H9 (cell line): Measurements from ENCODE around the gene GSC2. TPM values are rescaled to one million over a fixed set of nuclear protein-coding genes. Genes with fewer than 3 reads are reported as not detected.

Experiments
- DNase-seq: peaks from one replicate; pipeline ENCODE4 v3.0.0-alpha.2; 2017
- H2AFZ ChIP-seq: one replicate; pipeline ENCODE4 v1.6.1; 2013; ENCODE audit warnings: mild to moderate bottlenecking, low read length, control low read depth, moderate library complexity
- H2AK5ac ChIP-seq: 2 replicates; pipeline ENCODE4 v1.6.1; 2013; ENCODE audit warnings: low read length, control low read depth, mixed read lengths; ENCODE audit not compliant: insufficient read length
- H2BK120ac ChIP-seq: one replicate; pipeline ENCODE4 v1.6.1; 2013; ENCODE audit warnings: low read depth, mild to moderate bottlenecking, low read length, control low read depth, inconsistent platforms; ENCODE audit not compliant: poor library complexity, severe bottlenecking
- H2BK12ac ChIP-seq: 2 replicates; pipeline ENCODE4 v1.6.1; 2013; ENCODE audit warnings: low read length, control low read depth, mixed read lengths, low read depth; ENCODE audit not compliant: insufficient read length
- H2BK15ac ChIP-seq: 2 replicates; pipeline ENCODE4 v1.6.1; 2013; ENCODE audit warnings: low read depth, low read length, control low read depth
- H2BK20ac ChIP-seq: one replicate; pipeline ENCODE4 v1.6.1; 2013; ENCODE audit warnings: low read depth, mild to moderate bottlenecking, low read length, control low read depth, inconsistent platforms; ENCODE audit not compliant: poor library complexity, severe bottlenecking
- H2BK5ac ChIP-seq: 2 replicates; pipeline ENCODE4 v1.6.1; 2013; ENCODE audit warnings: low read length, control low read depth, mixed read lengths; ENCODE audit not compliant: insufficient read length
- H3K14ac ChIP-seq: 2 replicates; pipeline ENCODE4 v1.6.1; 2013; ENCODE audit warnings: low read length, control low read depth; ENCODE audit not compliant: insufficient read depth
- H3K18ac ChIP-seq: 2 replicates; pipeline ENCODE4 v1.6.1; 2013; ENCODE audit warnings: low read depth, mild to moderate bottlenecking, mixed read lengths, low read length, control low read depth; ENCODE audit not compliant: insufficient read length
- H3K23ac ChIP-seq: 2 replicates; pipeline ENCODE4 v1.6.1; 2013; ENCODE audit warnings: low read length, control low read depth, mixed read lengths, low read depth; ENCODE audit not compliant: insufficient read length
- H3K23me2 ChIP-seq: 2 replicates; pipeline ENCODE4 v1.6.1; 2013; ENCODE audit warnings: low read depth, mild to moderate bottlenecking, mixed read lengths, low read length, control low read depth; ENCODE audit not compliant: insufficient read length, poor library complexity, severe bottlenecking
- H3K27ac ChIP-seq: 2 replicates; pipeline ENCODE4 v1.5.1; 2013; ENCODE audit warnings: low read length, control low read depth, mixed read lengths, low read depth; ENCODE audit not compliant: insufficient read length
- H3K27me3 ChIP-seq: 2 replicates; pipeline ENCODE4 v1.6.1; 2013; ENCODE audit warnings: low read length, control low read depth, inconsistent platforms; ENCODE audit not compliant: insufficient read depth
- H3K4ac ChIP-seq: 2 replicates; pipeline ENCODE4 v1.6.1; 2013; ENCODE audit warnings: low read depth, mild to moderate bottlenecking, control low read depth, inconsistent platforms, low read length, moderate library complexity
- H3K4me1 ChIP-seq: 2 replicates; pipeline ENCODE4 v1.6.1; 2013; ENCODE audit warnings: low read length, control low read depth, inconsistent platforms; ENCODE audit not compliant: insufficient read depth
- H3K4me2 ChIP-seq: 2 replicates; pipeline ENCODE4 v1.6.1; 2013; ENCODE audit warnings: low read length, control low read depth, mixed read lengths; ENCODE audit not compliant: insufficient read length, insufficient read depth
- H3K56ac ChIP-seq: 2 replicates; pipeline ENCODE4 v1.6.1; 2013; ENCODE audit warnings: low read depth, mild to moderate bottlenecking, mixed read lengths, low read length, control low read depth; ENCODE audit not compliant: insufficient read length
- H3K79me1 ChIP-seq: 2 replicates; pipeline ENCODE4 v1.6.1; 2013; ENCODE audit warnings: low read depth, mild to moderate bottlenecking, moderate library complexity, low read length, control low read depth, inconsistent platforms; ENCODE audit not compliant: insufficient read depth, poor library complexity, severe bottlenecking
- H3K79me2 ChIP-seq: 2 replicates; pipeline ENCODE4 v1.6.1; 2013; ENCODE audit warnings: low read length, control low read depth, inconsistent platforms; ENCODE audit not compliant: insufficient read depth
- H3K9ac ChIP-seq: 2 replicates; pipeline ENCODE4 v1.6.1; 2013; ENCODE audit warnings: low read length, control low read depth, mixed read lengths; ENCODE audit not compliant: insufficient read length; ENCODE audit errors: extremely low read depth
- H3K9me3 ChIP-seq: one replicate; pipeline ENCODE4 v1.6.1; 2013; ENCODE audit warnings: low read depth, low read length, inconsistent platforms; ENCODE audit not compliant: control insufficient read depth
- H3T11ph ChIP-seq: one replicate; pipeline ENCODE4 v1.6.1; 2013; ENCODE audit warnings: mild to moderate bottlenecking, low read length, control low read depth, inconsistent platforms
- H4K20me1 ChIP-seq: one replicate; pipeline ENCODE4 v1.6.1; 2013; ENCODE audit not compliant: control insufficient read depth, insufficient read length, insufficient read depth
- H4K5ac ChIP-seq: 2 replicates; pipeline ENCODE4 v1.6.1; 2013; ENCODE audit warnings: low read depth, mild to moderate bottlenecking, mixed read lengths, low read length, control low read depth; ENCODE audit not compliant: insufficient read length
- H4K8ac ChIP-seq: replicated peaks from 2 replicates; pipeline ENCODE4 v1.6.1; 2013; ENCODE audit warnings: low read length, control low read depth, mixed read lengths, low read depth; ENCODE audit not compliant: insufficient read length
- H4K91ac ChIP-seq: 2 replicates; pipeline ENCODE4 v1.6.1; 2013; ENCODE audit warnings: low read depth, mild to moderate bottlenecking, moderate library complexity, mixed read lengths, low read length, control low read depth; ENCODE audit not compliant: insufficient read length
- H3K27ac Mint-ChIP-seq, 3 experiments: 2 replicates in 2 of 3; 3 replicates in 1 of 3; pipeline ENCODE4 v1.8.0; 2020 to 2021; ENCODE audit warnings: mixed read lengths in 3 of 3, mild to moderate bottlenecking in 1 of 3, moderate library complexity in 1 of 3
- H3K27me3 Mint-ChIP-seq: 2 replicates; pipeline ENCODE4 v1.8.0; 2021; ENCODE audit warnings: low read depth, mild to moderate bottlenecking, moderate library complexity, mixed read lengths
- H3K36me3 Mint-ChIP-seq, 3 experiments: 2 replicates in 2 of 3; 3 replicates in 1 of 3; pipeline ENCODE4 v1.8.0; 2020 to 2021; ENCODE audit warnings: low read depth in 3 of 3, mixed read lengths in 3 of 3; ENCODE audit not compliant: insufficient read depth in 1 of 3
- H3K4me1 Mint-ChIP-seq, 2 experiments: 2 replicates each; pipeline ENCODE4 v1.8.0; 2020; ENCODE audit warnings: mixed read lengths in 2 of 2
- H3K4me3 Mint-ChIP-seq, 2 experiments: 2 replicates in 1 of 2; 3 replicates in 1 of 2; pipeline ENCODE4 v1.8.0; 2020 to 2021; ENCODE audit warnings: mild to moderate bottlenecking in 2 of 2, mixed read lengths in 2 of 2, moderate library complexity in 1 of 2
- H3K9me3 Mint-ChIP-seq, 2 experiments: 2 replicates in 1 of 2; 3 replicates in 1 of 2; pipeline ENCODE4 v1.8.0; 2020; ENCODE audit warnings: mild to moderate bottlenecking in 2 of 2, mixed read lengths in 2 of 2, moderate library complexity in 1 of 2
- WGBS: extraction: QIAGEN DNeasy Blood & Tissue Kit; methylation state at CpG from one replicate; pipeline ENCODE4 v1.1.7; 2013; ENCODE audit warnings: missing lambda C conversion rate, low lambda C conversion rate, mixed read lengths; ENCODE audit not compliant: insufficient read length; ENCODE audit errors: extremely low coverage; 5-methylcytosine and 5-hydroxymethylcytosine counted together
- total RNA-seq: library from RNA; stranded (reverse); gene quantifications from 2 replicates; pipeline ENCODE4 v1.2.1, GENCODE V29; 2021
- TF ChIP-seq, protein P1 (sequence below): fragments of 200-600 bp; sonication (generic); conservative IDR thresholded peaks from 3 replicates; pipeline ENCODE4 v1.8.0; 2021; ENCODE audit warnings: antibody characterized with exemption, mild to moderate bottlenecking

Gene GSC2
- total RNA-seq, 1 experiment from 2014 or later: 0.22 TPM

DNA sequence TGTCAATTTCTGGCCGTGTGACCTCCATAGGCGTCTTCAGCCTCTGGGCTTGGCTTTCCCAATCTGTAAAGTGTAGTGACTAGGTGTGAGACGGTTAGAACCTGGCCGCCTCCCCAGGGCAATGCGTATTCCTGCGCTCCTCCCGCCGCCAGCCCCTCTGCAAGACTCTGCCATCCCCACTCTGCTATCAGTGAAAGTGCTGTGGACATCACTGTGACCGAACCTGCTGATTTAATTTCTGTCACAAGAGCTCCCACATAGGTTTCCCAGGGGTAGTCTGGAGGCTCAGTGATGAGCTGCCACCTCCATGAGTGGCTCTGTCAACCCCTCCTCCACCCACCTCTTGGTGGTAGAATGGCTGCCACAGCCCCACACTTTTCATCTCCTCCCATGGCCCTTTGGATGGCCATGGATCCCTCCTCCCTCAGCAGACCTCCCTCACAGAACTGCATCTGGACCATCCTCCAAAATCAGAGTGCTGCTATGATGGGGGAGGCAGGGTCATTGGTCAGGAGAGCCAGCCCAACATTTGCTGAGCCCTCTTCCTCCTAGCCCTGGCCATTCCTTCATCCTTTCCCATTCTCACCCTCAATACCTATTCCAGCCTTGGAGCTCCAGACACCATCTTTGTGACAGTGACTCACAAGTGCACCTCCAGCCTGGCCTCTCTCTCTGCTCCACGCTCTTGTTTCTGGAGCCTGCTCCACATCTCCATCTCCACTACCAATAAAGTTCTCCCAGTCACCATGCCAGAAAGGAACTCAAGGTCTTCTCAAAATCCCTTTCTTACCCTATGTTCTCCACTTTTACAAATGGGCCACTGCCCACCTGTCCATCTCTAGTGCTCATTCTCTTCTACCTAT, 1.5 kb upstream of the GSC2 start:
- H3K23ac ChIP-seq: no peak overlapping the region
- H3K79me1 ChIP-seq: no peaks in the 10 kb centered on the region
- H3K14ac ChIP-seq: no peak overlapping the region
- H2BK15ac ChIP-seq: no peak overlapping the region
- H3K4ac ChIP-seq: no peak overlapping the region
- H3K27ac ChIP-seq: no peak overlapping the region
- H3K23me2 ChIP-seq: peaks cover 2% of the 10 kb centered on the region
- H4K5ac ChIP-seq: no peak overlapping the region
- peaks cover 89% of the 10 kb centered on the region for H3K27me3 Mint-ChIP-seq
- no CpG with 5 or more reads among the region's 10 CpGs for WGBS
- no peak overlapping the region for H2BK12ac ChIP-seq
- no peaks in the 10 kb centered on the region for H3K79me2 ChIP-seq
- no peak overlapping the region for H4K91ac ChIP-seq
- no peak overlapping the region for H2BK20ac ChIP-seq
- H3K4me1 Mint-ChIP-seq: peaks cover 12 to 16% of the 10 kb centered on the region in 2 experiments
- H3K4me3 Mint-ChIP-seq: peak overlapping the region; percentile 34 to 78
- peaks cover 48% of the 10 kb centered on the region for H3K27me3 ChIP-seq
- peaks cover 13 to 14% of the 10 kb centered on the region in 2 experiments for H3K9me3 Mint-ChIP-seq
- no peak for DNase-seq
- H4K20me1 ChIP-seq: no peaks in the 10 kb centered on the region
- no peak overlapping the region for H3K4me2 ChIP-seq
- H2BK5ac ChIP-seq: no peak overlapping the region
- H3K36me3 Mint-ChIP-seq: peaks cover 0 to 9% (median 5%) of the 10 kb centered on the region in 3 experiments; a peak in 6 of 7 replicates
- no peak overlapping the region for H3K18ac ChIP-seq
- no peak overlapping the region for H3K9ac ChIP-seq
- no peak overlapping the region for H2AK5ac ChIP-seq
- no peak overlapping the region for H3K56ac ChIP-seq
- no peaks in the 10 kb centered on the region for H3K4me1 ChIP-seq
- no peak overlapping the region for H2AFZ ChIP-seq
- no peak overlapping the region for H4K8ac ChIP-seq
- H2BK120ac ChIP-seq: no peak overlapping the region
- no peaks in the 10 kb centered on the region for H3K9me3 ChIP-seq
- no peak overlapping the region for H3T11ph ChIP-seq
- TF ChIP-seq, protein P1, sequence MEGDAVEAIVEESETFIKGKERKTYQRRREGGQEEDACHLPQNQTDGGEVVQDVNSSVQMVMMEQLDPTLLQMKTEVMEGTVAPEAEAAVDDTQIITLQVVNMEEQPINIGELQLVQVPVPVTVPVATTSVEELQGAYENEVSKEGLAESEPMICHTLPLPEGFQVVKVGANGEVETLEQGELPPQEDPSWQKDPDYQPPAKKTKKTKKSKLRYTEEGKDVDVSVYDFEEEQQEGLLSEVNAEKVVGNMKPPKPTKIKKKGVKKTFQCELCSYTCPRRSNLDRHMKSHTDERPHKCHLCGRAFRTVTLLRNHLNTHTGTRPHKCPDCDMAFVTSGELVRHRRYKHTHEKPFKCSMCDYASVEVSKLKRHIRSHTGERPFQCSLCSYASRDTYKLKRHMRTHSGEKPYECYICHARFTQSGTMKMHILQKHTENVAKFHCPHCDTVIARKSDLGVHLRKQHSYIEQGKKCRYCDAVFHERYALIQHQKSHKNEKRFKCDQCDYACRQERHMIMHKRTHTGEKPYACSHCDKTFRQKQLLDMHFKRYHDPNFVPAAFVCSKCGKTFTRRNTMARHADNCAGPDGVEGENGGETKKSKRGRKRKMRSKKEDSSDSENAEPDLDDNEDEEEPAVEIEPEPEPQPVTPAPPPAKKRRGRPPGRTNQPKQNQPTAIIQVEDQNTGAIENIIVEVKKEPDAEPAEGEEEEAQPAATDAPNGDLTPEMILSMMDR: no peak
- H3K27ac Mint-ChIP-seq: no peak overlapping the region; a peak in 1 of 7 replicates
